GM12891 (cell line): ENCODE measurements around the gene THSD4.

Experiments used
- DNase-seq: peaks from one replicate; pipeline ENCODE4 v3.0.0; 2011; ENCODE audit warnings: low spot score; ENCODE audit not compliant: insufficient read length
- FAIRE-seq: peaks from 2 replicates; lab custom pipeline; 2011; peaks lifted over from hg19 to GRCh38; lab: Jason Lieb, UNC
- PAX5 ChIP-seq: IDR thresholded peaks from 2 replicates; pipeline ENCODE4 v1.6.1; 2011; ENCODE audit warnings: low read length, moderate library complexity, mild to moderate bottlenecking; ENCODE audit not compliant: insufficient read depth, severe bottlenecking
- POLR2A ChIP-seq: IDR thresholded peaks from 2 replicates; pipeline ENCODE4 v1.6.1; 2011; ENCODE audit warnings: low read depth, low read length, control low read depth
- POLR2AphosphoS5 ChIP-seq: IDR thresholded peaks from 2 replicates; pipeline ENCODE4 v1.6.1; 2011; ENCODE audit warnings: low read depth, low read length, control low read depth
- POU2F2 ChIP-seq: IDR thresholded peaks from 2 replicates; pipeline ENCODE4 v1.6.1; 2011; ENCODE audit warnings: low read depth, mild to moderate bottlenecking, control low read depth, low read length, moderate library complexity
- SPI1 ChIP-seq: IDR thresholded peaks from 2 replicates; pipeline ENCODE4 v1.6.1; 2011; ENCODE audit warnings: low read depth, low read length, control low read depth
- TAF1 ChIP-seq: IDR thresholded peaks from 2 replicates; pipeline ENCODE4 v1.6.1; 2011; ENCODE audit warnings: low read depth, low read length, control low read depth

THSD4 gene

DNA sequence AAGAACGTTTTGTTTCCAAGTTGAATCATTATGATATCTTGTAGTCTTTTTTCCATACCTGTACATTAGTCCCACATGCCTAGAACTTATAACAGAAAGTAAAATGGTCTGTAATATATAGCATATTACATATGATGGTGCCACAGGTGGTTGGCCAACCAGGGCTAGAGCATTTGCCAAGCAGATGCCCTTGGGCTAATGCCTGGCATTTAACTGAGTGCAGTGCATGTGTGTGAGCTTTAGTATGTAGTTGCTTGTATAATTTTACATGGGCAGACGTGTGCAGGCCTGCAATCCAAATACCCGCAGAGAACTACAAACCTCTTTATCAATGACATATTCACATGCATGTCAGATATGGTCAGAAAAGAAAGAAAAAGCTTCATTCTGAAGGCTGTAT, 27.5 kb downstream of the THSD4 start:
- no peak for TF ChIP-seq SPI1
- no peak for TF ChIP-seq PAX5
- no peak for TF ChIP-seq POU2F2
- TF ChIP-seq TAF1: no peak
- TF ChIP-seq POLR2AphosphoS5: no peak
- TF ChIP-seq POLR2A: no peak
- FAIRE-seq (no peak), DNase-seq (no peak)

- TF ChIP-seq POLR2AphosphoS5 (no peak), TAF1 (no peak), PAX5 (no peak), SPI1 (no peak), POLR2A (no peak)
- DNase-seq (no peak), FAIRE-seq (no peak)
These were observed 28.4 kb downstream of the THSD4 start for GRCh38 chr15:71143373-71144310.

- TF ChIP-seq POU2F2: no peak
- TF ChIP-seq POLR2A: no peak
- DNase-seq: no peak
- no peak for FAIRE-seq
These were observed 30.4 kb downstream of the THSD4 start for GRCh38 chr15:71145648-71146047.

DNA sequence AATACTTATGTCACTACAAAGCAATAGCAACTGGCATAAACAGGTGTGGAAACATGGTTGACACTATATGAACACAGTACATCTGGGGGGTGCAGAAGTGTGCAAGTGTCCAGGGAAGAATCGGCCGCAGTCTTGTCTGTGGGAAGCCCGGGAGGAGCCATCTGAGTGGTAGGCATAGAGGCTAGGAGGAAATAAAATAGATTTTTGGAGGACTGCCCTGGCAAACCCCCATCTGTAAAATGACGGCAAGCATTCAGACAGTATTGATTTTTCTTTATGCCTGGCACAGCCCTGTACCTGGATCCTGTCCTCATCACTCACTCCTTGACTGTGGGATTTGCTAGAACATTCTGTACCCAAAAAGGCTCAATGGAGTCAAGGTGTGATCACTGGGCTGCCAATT, 31.3 kb downstream of the THSD4 start:
- no peak for FAIRE-seq
- TF ChIP-seq POLR2A (no peak), PAX5 (no peak)
- no peak for DNase-seq

DNA sequence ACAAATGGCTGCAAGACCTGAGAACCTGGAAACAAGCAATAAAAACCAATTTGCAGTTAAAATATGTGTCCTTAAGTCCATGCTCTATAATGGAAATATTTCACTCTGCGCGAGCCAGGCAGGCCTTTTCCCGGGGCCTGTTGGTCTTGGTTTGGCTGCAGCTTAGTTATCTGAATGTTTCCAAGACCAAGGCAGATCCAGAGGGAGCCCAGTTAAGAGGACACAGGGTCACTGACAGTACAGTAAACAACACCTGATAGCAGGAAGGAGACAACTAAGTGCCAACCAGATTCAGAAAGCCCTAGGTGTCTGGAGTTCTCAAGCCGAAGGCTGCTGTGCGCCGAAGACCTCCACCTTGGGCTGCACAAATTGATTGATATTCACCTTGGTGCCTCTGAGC, 32.8 kb downstream of the THSD4 start:
- no peak for DNase-seq
- FAIRE-seq: no peak
- TF ChIP-seq POU2F2 (no peak), POLR2A (no peak), TAF1 (no peak), SPI1 (no peak), PAX5 (no peak), POLR2AphosphoS5 (no peak)

DNA sequence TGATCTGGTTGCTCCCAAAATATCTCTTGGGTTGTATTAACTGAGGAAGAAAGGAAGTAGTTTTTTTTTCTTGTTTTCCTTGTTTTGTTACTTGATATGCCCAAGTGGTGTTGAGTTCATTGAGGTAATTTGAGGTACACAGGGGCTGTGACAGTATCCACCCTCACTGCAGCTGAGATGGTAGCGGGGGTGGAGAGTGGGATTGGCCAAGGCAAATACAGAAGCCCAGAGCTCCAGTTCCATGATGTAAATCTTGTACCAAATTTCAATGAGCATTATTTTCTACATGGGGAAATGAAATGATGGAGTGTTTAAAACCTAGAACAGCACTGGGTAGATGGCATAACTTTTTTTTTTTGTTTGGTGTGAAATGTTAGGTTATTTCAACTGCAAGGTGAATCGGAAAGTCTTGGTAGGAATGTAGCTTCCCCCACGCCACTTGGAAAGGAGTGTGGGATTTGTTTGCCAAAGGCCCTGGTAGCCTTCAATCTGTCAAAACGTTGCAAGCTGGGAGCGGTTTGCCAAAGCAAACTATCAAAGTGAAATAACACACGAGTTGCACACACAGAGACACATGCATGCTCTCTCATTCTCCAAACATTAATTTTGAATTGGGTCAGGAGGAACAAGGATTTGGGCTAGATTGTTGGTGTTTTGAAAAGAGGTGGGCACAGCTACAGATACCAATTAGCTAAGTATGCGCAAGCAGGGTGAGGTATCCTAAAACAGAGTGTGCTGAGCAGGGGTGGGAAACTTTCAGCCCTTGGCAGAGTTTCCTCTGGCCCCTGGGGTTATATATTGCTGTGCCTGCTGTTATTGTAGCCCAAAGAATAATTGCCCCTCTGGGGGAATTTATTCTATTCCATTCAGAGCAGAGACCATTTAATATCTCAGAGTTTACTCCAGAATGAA, 34.6 kb downstream of the THSD4 start:
- no peak for DNase-seq
- TF ChIP-seq PAX5 (no peak), POLR2AphosphoS5 (no peak), POU2F2 (no peak), POLR2A (no peak), SPI1 (no peak), TAF1 (no peak)
- no peak for FAIRE-seq

- DNase-seq (no peak), FAIRE-seq (no peak)
- TF ChIP-seq TAF1 (no peak), PAX5 (no peak), POU2F2 (no peak), SPI1 (no peak), POLR2A (no peak), POLR2AphosphoS5 (no peak)
These were observed 35.8 kb downstream of the THSD4 start for GRCh38 chr15:71151081-71151480.

GRCh38 chr15:71152542-71152941, 37.3 kb downstream of the THSD4 start:
- TF ChIP-seq PAX5 (no peak), POU2F2 (no peak), SPI1 (no peak), POLR2A (no peak), POLR2AphosphoS5 (no peak), TAF1 (no peak)
- FAIRE-seq (no peak), DNase-seq (no peak)

GRCh38 chr15:71153823-71154524, 38.7 kb downstream of the THSD4 start:
- TF ChIP-seq POLR2A: no peak
- no peak for TF ChIP-seq POU2F2
- TF ChIP-seq POLR2AphosphoS5: no peak
- TF ChIP-seq TAF1: no peak
- TF ChIP-seq PAX5: no peak
- no peak for TF ChIP-seq SPI1
- FAIRE-seq: no peak
- no peak for DNase-seq
